Superior temporal gyrus (tissue), 1 donor: ENCODE measurements around the gene NOD1.
"Not testable (repeated sequence)": the region's sequence is repeated elsewhere in the genome, so short reads cannot be mapped to it uniquely, and the experiment has no call there.

ENCODE experiments used
- DNase-seq: peaks from one replicate; pipeline ENCODE4 v3.0.0-alpha.2; 2016; ENCODE audit errors: extremely low spot score

NOD1 gene

DNA sequence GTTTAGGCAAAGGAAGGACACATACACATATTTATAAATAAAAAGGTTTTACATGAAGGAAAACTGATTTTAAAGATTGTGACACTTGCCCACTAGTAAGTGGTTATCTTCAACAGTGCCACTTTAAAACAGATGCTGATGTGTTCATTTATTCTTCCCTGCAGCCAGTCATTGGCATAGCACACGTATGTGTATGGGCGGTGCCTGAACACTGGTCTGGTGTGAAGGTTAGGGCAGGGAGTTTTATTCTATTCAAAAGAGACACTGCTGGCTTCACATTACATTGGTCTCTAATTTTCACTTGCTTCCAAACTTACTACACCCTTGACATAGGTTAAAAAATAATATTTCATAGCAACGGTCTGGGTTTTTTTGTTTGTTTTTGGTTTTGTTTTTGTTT lies 57.9 kb downstream of the NOD1 start:
- no peak for DNase-seq

GRCh38 chr7:30420080-30420479 lies 58.5 kb downstream of the NOD1 start:
- DNase-seq: not testable (repeated sequence)

DNA sequence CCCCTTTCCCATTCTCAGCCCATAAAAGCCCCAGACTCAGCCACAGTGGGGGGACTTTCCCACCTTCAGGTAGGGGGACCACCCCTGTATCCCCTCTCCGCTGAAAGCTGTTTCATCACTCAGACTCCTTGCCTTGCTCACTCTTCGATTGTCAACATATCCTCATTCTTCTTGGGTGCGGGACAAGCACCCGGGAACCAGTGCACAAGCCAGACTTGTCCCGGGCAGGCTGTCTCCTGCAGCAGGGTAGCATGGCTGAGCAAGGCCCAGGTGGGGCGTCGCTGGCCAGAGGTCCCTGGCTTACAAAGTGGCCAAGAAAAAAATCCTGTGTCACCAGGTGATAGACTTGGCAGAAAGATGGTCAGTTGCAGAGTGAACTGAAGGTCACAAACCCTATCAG lies 64.7 kb downstream of the NOD1 start:
- no peak for DNase-seq

- peak; percentile 90 for DNase-seq
Measured at GRCh38 chr7:30412782-30413504, 65.6 kb downstream of the NOD1 start.

- no peak for DNase-seq
Measured at GRCh38 chr7:30411897-30412296, 66.7 kb downstream of the NOD1 start.

DNA sequence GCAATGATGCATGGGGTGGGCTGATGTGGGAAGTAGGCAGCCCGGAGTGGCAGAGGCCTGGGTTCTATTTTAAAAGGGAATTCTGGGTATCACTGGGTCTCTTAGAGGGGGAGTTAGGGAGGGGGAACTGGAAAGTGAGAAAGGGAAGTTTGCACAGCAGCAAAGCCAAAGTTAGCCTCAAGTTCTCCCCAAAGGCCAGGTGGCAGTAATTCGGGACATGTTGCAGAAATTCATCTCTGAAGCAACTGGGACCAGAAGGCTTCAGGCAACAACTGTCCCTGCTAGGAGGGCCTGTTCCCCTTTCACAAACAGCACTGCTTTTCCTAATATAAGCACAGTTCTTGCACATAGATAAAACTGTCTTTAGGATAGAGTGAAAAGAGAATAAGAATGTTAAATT lies 67.4 kb downstream of the NOD1 start:
- no peak for DNase-seq

- DNase-seq: no peak
Measured at GRCh38 chr7:30406664-30407425, 71.7 kb downstream of the NOD1 start.

DNA sequence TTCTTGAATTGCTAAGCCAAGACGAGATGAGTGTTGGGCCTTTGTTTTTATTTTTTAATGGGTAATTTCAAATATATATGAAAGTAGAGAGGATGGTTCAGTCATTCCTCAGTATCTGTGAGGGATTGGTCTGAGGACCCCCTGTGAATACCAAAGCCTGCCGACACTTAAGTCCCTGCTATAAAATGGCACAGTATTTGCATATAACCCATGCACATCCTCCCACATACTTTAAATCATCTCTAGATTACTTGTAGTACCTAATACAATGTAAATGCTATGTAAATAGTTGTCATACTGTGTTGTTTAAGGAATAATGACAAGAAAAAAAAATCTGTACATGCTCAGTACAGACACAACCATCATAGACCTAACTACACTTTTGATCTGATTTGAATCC lies 73.4 kb downstream of the NOD1 start:
- DNase-seq: no peak

DNA sequence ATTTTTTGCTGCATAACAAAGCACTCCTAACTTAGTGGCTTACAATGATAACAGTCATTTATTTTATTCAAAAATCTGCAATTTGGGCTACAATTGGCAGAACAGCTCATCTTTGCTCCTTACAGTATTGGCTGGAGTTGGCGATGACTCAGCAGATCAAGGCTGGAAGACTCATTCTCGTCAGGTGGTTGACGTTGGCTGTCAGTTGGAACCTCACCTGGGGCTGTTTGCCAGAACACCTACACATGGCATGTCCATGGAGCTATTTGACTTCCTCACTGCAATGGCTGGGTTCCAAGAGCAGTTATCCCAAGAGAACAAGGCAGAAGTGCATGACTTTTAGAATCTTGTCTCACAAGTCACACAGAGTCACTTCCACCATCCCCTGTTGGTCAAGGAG lies 75.1 kb downstream of the NOD1 start:
- DNase-seq: no peak

- DNase-seq: no peak
Measured at GRCh38 chr7:30396389-30396788, 82.2 kb downstream of the NOD1 start.

GRCh38 chr7:30395676-30396075 lies 82.9 kb downstream of the NOD1 start:
- no peak for DNase-seq

- no peak for DNase-seq
Measured at GRCh38 chr7:30391806-30392205, 86.8 kb downstream of the NOD1 start.

DNA sequence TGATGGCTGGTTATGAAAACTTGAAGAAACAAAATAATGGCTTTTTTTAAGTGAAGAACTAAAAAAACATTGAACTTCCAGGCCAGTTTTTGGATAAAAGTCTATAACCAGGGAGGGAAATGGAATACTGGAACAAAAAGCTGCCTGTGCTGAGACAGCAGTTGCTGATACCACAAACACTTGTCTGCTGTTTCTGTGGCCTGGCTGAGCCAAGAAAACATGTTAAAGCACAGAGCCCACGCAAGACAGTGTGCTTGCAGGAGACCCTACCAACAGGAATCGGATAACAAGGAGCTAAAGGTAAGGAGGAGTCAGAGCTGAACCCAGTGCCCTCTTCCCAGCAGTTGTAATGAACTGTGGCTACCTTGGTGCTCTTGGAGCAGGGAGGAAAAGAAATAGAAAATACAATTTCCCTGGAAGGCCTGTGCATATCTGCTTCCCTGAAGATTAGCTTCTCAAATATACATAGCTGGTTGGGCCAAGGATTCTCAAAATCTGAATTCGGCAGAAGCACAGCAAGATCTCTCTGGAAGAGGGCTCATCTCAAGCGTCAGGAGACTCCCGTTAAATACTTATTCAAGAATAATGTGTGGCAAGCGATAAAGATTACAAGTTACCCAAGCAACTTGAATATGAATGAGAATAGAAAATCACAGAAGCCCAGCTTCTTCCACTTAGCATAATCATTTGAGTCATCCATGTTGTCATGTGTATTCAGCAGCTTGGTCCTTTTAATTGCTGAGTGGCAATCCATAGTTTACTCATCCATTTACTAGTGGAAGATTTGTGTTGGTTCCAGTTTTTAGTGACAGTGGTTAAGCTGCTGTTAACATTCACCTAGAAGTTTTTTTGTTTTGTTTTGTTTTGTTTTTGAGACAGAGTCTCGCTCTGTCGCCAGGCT lies 87.6 kb downstream of the NOD1 start:
- DNase-seq: no peak

- DNase-seq: no peak
Measured at GRCh38 chr7:30389791-30390190, 88.8 kb downstream of the NOD1 start.

GRCh38 chr7:30382607-30383006 lies 96.0 kb downstream of the NOD1 start:
- no peak for DNase-seq

- DNase-seq: not testable (repeated sequence)
Measured at GRCh38 chr7:30380824-30381223, 97.8 kb downstream of the NOD1 start.

- no peak for DNase-seq
Measured at GRCh38 chr7:30380294-30380693, 98.3 kb downstream of the NOD1 start.

GRCh38 chr7:30379741-30380140 lies 98.8 kb downstream of the NOD1 start:
- no peak for DNase-seq

GRCh38 chr7:30379131-30379530 lies 99.5 kb downstream of the NOD1 start:
- no peak for DNase-seq

DNA sequence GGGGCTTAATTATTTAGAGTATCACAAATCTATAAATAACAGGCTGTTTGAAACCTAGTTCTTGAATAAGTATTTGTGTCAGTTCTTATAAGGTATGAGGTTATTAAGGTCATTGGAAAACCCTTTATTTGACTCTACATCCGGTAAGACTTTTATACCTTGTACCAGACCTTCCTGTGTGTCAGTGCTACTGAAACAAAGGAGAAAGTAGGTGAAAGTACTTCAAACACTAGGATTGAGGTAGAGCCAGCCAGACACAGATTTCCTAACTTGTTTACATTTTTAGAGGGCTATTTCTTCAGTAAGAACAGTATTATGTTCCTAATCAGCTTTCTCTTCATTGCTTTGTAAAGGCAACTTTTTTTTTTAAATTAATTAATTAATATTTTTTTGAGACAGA lies 100.3 kb downstream of the NOD1 start:
- no peak for DNase-seq
